GM21360 (cell line): ENCODE results near the gene CRPPA.

Experiments
- ATAC-seq: cut with Tn5 transposase; IDR thresholded peaks from one replicate; pipeline ENCODE4 v1.9.1; 2021; ENCODE audit warnings: mild to moderate bottlenecking, moderate library complexity; ENCODE audit not compliant: unreplicated experiment

The CRPPA gene

DNA sequence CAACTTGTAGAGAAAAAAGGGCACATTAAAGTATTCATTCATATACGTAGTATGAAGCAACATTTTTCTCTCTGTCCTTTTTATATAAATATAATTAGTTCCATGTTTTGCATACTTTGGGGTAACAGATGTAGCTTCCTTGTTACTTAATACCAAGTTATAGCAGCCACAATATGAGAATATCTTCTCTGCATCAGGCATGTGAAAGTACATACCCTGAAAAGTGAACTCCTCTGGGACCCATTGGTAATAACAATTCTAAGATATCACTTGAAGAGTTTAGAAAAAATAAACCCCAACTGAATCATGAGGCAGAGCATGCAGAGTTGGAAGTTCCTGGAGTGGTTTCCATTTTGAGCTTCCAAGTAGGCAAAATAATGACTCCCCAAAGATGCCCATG, 2.4 kb upstream of the CRPPA start:
- ATAC-seq, result no peak

DNA sequence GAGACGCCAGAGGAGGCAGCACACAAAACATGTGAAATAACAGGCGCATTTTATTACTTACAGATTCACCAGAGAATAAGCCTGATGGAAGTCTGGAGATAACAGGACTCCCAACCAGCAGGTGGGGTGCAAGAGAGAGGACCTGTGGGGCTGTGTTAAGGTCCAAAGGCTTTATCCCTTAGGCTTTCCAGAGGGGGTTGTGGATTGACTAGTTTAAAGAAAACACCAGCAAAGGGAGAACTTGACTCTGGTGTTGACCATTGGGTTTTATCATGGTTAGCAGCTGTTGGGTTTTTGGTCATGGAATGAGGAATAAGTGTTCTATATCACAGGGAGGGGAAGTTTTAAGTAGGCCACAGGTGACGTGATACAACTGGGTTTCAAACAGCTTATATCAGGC, 1.6 kb upstream of the CRPPA start:
- no peak for ATAC-seq

DNA sequence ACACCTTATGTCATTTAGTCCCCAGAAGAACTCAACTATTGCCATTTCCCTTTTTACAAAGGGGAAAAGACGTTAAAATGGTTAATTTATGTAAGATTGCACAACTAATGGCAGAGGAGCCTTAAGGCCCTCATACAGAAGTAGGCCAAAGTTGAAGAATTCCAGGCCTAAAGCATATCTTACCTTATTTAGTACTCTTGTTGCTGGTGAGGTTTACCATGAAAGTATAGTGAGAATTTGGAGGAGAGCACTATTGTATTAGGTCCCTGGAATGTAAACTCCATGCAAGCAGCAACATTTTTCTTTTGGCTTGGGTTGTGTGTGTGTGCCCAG, 731 bp upstream of the CRPPA start:
- ATAC-seq, result no peak

DNA sequence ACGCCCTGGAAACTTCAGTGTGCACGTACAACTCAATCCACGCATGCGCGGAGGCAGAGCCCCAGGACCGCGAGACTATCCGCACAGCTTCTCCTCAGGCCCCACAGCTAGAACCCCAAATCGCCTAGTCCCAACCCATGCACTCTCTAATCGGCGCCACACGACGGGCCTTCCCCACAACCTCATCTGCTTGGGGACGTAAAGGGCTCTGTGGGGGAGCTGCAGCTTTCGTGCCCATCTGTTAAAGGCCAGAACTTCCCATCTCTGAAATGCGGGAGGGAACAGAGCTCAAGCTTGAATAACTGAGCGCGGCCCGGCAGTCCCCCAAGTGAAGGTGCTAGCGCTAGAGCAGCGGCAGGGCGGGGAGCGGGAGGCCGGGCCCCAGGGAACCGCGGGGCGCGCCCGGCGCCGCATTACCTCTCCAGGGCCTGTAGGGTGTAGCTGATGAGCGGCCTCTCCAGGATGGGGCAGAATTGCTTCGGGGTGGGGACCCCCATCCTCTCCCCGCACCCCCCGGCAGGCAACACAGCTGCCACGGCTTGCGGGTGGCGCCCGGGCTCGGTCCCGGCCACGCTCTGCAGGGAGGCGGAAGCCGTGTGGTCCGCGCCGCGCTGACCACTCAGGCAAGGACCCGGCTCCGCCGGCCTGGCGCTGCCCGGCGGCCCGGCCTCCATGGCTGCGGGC, 547 bp downstream of the CRPPA start:
- peak; percentile 86 for ATAC-seq

DNA sequence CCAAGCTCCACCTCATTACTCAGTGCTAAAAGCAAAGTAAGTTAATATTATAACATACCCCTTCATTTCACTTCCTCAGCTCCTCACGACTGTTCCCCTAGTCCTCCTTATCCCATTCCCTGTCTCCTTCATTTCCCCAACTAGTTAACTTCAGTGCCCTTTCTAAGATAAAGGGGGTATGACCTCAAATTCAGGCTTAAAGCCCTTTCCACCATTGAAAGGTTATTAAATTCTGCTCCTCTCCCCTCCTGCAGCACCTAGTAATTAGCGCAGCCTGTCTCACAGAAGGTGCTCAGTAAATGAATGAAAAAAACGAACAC, 1.0 kb downstream of the CRPPA start:
- no peak for ATAC-seq

DNA sequence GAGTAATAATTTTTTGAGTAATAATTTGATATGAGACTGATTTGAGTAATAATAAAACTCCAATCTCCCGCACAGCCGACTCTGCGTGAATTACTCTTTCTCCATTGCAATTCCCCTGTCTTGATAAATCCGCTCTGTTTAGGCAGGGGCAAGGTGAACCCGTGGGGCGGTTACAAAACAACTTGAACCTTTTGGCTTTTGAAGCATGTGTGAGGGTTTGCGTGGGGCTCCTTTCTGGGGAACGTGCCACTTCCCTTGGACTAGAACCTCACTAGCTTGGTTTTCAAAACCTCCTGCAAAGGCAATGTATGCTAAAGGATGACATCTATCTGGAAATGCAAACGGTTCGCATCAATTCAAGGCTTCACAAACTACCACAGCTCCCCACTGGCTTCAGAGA, 1.5 kb downstream of the CRPPA start:
- no peak for ATAC-seq

DNA sequence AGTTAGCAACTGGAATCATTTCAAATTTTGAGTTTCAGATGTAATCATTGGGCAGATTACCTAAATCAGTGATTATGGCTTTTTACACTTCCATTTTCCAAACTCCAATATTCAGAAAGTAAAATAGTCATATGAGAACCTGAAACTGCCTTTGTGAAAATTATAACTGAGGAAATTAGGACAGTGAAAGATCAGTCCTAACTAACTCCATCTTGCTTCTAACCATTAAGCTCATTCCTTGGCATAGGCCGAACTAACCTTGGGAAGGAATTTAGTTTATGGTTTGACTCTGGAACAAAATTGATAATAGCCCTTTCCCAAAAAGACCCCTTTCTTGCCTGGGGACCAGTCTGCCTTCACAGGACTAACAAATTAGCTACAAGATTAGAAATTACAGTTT, 2.2 kb downstream of the CRPPA start:
- ATAC-seq, result no peak

DNA sequence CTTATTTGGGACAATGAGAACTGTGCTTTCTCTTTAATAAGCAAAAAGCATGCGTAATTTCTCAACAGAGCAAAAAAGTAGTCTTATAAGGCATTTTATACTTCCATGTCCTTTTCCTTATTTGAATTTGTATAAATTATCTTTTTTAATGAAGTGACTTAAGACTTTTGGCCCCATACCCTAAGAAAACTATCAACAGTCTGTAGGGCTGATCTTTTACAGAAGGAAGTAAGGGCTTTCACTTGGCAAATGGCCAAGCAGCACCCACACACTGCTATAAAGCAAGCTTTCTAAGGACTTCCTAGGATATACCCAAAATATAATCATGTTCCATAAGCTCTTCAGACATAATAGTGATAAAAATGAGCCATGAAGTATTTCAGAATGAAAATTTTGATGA, 3.4 kb downstream of the CRPPA start:
- ATAC-seq, result no peak

DNA sequence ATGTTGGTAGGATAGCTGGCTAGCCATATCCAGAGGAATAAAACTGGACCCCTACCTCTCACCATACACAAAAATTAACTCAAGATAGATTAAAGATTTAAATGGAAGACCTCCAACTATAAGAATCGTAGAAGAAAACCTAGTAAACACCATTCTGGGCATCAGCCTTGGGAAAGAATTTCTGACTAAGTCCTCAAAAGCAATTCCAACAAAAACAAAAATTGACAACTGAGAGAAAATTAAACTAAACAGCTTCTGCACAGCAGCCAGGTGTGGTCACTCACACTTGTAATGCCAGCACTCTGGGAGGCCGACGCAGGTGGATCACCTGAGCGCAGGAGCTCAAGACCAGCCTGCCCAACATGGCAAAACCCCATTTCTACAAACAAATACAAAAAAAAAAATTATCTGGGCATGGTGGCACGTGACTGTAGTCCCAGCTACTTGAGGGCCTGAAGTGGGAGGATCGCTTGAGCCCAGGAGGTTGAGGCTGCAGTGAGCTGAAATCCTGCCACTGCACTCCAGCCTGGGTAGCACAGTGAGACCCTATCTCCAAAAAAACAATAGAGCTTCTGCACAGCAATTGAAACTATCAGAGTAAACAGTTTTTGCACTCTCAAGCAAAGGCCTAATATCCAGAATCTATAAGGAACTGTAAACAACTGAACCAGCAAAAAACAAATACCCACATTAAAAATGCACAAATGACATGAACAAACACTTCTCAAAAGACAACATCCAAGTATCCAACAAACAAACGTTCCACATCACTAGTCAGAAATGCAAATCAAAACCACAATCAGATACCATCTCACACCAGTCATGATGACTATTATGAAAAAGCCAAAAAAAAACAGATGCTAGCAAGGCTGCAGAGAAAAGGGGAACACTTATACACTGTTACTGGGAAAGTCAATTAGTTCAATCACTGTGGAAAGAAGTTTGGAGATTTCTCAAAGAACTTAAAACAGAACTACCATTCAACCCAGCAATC, 4.8 kb downstream of the CRPPA start:
- ATAC-seq, result no peak

DNA sequence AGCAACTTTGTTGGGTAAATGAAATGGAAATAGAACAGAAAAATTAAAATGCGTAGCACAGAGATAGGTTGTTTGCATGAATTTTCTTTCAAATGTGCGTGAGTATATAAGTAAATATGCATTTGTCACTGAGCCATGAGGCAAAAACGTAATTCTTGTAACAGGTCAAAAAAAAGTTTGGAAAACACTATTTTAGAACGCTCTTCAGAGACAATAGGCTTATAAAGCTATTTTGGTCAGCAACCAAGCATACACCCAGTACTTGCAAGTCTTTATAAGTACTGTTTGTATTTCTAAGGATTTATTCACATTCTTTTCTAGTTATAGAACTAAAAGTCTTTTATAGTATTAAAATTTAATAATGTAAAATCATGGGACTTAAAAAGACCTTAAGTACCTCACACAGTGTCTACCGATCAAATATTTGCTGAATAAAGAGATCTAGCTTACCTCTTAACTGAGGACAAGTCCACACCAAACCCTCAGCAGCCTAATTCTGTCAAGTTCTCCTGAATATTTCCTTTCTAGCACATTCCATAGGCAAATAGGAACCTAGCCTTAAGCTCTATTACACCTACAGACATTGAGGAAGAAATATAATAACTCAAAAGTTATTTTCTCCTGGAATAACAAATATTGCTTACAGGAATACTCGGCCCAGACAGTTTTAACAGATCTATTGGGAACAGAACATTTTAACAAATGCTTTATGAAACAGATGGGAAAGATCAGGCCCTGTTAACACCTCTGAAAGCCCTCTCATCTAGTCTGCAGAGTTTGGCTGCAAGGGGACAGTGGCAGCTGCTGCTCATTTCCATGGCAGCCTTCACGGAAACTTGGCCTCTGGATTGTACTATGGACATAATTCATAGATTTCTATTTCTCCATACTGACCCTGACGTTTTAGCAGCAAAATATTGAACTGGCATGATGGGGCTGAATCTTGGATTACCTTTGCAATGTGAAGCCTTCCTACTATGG, 8.8 kb downstream of the CRPPA start:
- ATAC-seq, result no peak

DNA sequence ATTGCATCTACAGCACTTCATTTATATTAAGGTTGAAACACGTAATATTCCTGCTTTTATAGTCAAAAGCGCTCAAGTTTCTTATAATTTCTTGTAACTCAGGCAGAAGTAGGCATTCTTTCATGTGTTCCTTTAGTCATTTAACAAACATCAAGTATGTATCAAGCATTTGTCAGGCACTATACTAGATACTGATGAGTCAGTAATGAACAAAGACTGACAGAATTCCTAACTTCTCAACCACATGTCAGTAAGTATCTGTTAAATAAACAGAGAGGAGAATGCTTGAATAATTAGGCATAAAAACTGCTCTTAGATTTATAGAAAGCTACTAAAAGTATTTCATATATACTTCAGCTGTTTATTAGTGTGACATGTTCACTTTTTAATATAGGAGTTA, 9.9 kb downstream of the CRPPA start:
- ATAC-seq, result no peak

DNA sequence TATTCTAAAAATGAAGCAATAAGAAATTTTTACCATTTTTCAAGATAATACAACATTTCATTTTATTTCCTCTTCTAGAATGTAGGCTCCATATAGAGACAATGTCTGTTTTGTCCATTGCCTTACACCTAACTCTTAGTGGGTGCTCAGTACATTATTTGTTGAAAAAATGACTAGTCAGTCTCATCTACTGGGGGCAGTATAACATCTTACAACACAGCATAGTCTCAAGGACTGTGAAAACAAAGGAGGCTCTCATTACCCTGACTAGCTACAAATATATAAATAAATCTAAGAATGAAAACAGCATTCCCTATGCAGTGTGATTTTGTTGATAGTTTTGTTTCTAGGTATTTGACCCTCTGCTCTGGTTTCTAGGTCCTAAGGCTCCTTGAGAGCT, 11.6 kb downstream of the CRPPA start:
- ATAC-seq, result no peak

DNA sequence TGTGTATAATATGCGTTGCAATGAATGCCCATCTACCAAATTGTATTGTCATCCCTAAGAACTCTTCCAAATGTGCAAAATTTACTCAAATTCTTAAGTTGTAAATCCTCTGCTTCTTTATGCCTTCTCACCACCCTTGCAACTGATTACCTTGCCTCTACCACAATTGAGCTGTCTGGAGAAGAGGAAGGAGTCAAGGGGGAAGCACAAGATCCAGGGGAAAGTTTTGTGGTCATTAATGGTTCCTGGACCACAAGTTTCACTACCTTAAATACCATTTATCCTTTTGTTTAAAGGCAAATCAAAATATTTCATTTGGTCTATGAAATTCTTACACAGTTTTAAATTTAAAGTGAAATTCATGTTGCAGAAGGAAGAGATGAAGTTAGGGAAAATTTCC, 16.7 kb downstream of the CRPPA start:
- ATAC-seq, result no peak

DNA sequence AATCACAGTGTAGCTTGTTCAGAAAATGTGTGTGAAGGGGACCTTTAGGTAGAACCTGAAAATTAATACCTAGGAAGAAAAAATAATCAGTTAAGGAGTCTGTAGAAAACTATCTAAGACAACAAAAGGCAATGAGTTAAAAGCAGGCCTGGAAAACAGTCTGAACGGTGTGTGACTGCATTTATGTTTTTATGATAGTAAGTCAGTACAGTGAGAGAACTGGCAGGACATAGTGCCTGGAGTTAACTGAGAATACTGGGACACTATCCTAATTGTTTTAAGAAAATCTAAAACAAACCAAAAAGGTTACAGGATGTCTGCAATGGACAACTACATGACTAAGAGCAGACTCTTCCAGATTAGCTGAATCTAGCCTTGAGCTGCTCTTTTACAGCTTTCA, 17.9 kb downstream of the CRPPA start:
- ATAC-seq, result no peak

DNA sequence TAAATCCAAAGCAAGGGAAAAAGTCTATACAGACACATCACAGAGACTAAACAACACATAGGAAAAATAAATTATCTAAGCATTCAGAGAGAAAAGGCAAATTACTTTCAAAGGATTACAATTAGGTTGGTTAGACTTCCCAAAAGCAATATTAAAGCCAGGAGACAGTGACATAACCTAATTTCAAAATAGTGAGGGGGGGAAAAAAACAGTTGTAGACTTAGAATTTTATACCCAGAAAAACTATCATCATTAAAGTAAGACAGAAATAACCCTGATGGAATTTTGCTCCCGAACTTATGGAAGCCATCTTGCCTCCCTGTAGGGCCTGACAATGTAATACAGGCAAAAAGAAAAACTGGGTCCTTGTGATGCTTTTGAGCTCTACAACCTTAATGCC, 18.4 kb downstream of the CRPPA start:
- no peak for ATAC-seq

DNA sequence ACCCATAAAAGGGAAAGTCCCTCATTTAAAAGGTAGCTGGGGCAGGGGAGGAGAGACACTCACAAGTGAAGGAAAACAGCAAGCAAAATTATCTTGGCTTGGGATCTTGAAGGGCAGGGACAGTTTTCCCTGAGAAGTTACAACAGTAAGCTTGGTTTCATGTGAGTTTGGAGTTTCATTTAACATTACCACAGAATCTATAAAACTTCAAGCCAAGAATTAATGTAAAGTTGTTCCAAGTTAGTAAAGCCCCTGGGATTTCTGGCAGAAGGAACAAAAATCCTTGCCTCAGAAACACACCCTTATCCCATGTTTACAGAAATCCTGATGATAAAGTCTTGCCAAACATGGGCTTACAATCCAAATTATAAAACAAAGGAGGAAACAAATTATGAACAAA, 19.2 kb downstream of the CRPPA start:
- no peak for ATAC-seq

DNA sequence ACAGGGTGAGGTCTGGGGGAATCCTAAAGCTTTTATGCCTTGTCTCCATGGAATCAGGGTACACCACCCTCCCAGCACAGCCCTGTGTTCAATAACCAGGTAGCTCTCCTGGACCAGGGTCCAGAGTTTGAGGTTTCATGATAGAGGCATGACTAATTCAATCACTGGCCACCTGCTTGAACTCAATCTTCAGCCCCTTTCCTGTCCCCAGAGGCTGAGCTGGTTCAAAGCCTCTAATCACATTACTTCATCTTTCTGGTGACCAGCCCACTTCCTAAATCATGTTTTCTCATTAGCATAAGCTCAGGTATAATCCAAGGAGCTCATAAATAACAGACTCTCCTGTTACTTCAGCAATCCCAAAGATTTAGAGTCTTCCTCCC, 20.5 kb downstream of the CRPPA start:
- ATAC-seq, result no peak

DNA sequence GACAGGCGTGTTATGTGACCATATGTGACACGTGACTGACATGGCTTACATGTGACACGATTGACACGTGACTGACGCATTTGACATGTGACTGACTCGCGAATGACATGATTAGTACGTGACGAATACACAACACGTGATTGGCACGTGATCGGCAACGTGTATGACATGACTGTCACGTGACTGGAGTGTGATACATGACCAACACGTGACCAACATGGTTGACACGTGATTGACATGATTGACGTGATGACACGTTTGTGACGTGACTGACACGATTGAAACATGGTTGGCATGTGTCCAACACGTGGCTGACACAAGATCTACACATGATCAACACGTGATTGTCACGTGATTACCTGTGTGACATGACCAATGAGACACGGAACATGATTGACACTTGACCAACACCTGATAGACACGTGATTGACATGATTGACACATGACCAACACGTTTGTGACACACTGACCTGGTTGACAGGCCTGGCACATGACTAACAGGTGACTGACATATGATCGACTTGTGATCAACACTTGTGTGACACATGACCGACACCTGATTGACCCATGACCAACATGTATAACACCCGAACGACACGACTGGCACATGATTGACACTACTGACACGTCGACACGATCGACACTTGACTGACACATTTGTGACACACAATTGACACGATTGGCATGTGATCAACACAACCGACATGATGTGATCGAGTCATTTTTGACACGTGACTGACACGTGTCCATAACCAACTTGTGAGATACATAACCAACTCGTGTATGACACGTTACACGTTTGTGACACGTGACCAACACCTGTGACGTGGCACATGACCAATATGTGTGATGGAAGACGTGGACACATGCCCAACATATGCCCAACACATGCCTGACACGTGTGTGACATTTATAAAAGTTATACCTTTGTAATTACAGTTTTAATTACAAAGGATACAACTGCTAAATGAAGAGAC, 21.1 kb downstream of the CRPPA start:
- ATAC-seq, result no peak

DNA sequence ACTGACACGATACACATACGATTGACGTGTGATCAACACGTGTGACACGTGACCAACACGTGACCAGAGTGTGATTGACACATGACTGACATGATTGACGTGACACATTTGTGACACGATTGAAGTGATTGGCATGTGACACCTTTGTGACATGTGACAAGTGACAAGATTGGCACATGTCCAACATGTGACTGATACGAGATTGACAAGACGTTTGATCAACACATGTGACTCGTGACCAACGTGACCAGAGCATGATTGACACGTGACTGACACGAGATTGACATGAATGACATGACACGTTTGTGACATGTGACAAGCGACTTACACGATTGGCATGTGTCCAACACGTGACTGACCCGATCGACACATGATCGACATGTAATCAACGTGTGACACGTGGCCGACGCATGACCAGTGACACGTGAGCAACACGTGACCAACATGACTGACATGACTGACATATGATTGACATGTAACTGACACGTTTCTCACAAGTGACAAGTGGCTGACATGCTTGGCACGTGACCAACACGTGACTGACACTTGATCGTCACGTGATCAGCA, 22.0 kb downstream of the CRPPA start:
- no peak for ATAC-seq
